HUES6 (cell line): Measurements from ENCODE around the gene HMGN3.
"Not testable (repeated sequence)": the region's sequence is repeated elsewhere in the genome, so short reads cannot be mapped to it uniquely, and the experiment has no call there.

Source experiments
- H3K27ac ChIP-seq: 2 replicates; pipeline ENCODE4 v1.7.0; 2013; ENCODE audit warnings: low read depth, mild to moderate bottlenecking, low read length, inconsistent platforms
- H3K27me3 ChIP-seq: 2 replicates; pipeline ENCODE4 v1.6.1; 2013; ENCODE audit warnings: low read length; ENCODE audit not compliant: control insufficient read depth, insufficient read depth
- H3K36me3 ChIP-seq: 2 replicates; pipeline ENCODE4 v1.6.1; 2013; ENCODE audit warnings: low read length; ENCODE audit not compliant: control insufficient read depth, insufficient read depth
- H3K4me1 ChIP-seq: 2 replicates; pipeline ENCODE4 v1.6.1; 2013; ENCODE audit warnings: low read length; ENCODE audit not compliant: control insufficient read depth, insufficient read depth
- H3K4me3 ChIP-seq: 2 replicates; pipeline ENCODE4 v1.5.1; 2013; ENCODE audit warnings: low read depth, low read length
- H3K9ac ChIP-seq: one replicate; pipeline ENCODE4 v1.6.1; 2013; ENCODE audit warnings: mild to moderate bottlenecking, low read length
- H3K9me3 ChIP-seq: 2 replicates; pipeline ENCODE4 v1.6.1; 2013; ENCODE audit warnings: low read depth, low read length; ENCODE audit not compliant: control insufficient read depth, insufficient read depth

Gene HMGN3

GRCh38 chr6:79255086-79255485, 20.6 kb upstream of the HMGN3 start:
- H3K9me3 ChIP-seq, result peaks cover 14% of the 10 kb centered on the region
- H3K36me3 ChIP-seq, H3K27ac ChIP-seq, H3K4me1 ChIP-seq, H3K9ac ChIP-seq, H3K27me3 ChIP-seq, H3K4me3 ChIP-seq: not testable (repeated sequence)

GRCh38 chr6:79250559-79250958, 16.1 kb upstream of the HMGN3 start:
- H3K27ac ChIP-seq, result no peak overlapping the region
- H3K4me3 ChIP-seq, result no peak overlapping the region
- peaks cover 14% of the 10 kb centered on the region for H3K9me3 ChIP-seq
- no peaks in the 10 kb centered on the region for H3K27me3 ChIP-seq
- H3K4me1 ChIP-seq, result 0 out of 2 replicates have a peak, but pooled peaks cover 2% of the 10 kb centered on the region
- no peaks in the 10 kb centered on the region for H3K36me3 ChIP-seq
- no peak overlapping the region for H3K9ac ChIP-seq

DNA sequence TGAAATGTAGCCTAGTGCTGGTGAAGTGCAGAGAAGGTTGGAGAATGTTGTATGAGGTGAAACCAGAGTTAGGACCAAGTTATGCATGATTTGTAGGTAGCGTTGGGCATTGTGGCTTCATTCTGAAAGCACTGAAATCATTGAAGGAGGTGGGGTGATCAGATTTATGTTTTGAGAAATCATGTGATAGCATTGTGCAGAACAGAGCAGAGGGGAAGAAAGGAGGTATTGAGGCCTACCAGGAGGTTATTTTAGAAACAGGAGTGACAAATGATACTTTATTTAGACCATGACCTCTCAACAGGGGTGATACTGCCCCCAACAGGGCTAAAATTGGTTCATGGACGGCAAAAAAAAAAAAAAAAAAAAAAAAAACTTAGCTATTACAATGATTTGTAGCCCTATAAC, 15.6 kb upstream of the HMGN3 start:
- Histone ChIP-seq H3K27me3 (no peaks in the 10 kb centered on the region), H3K27ac (no peak overlapping the region), H3K36me3 (no peaks in the 10 kb centered on the region), H3K4me1 (0 out of 2 replicates have a peak, but pooled peaks cover 2% of the 10 kb centered on the region), H3K4me3 (no peak overlapping the region), H3K9me3 (peaks cover 14% of the 10 kb centered on the region), H3K9ac (no peak overlapping the region)

DNA sequence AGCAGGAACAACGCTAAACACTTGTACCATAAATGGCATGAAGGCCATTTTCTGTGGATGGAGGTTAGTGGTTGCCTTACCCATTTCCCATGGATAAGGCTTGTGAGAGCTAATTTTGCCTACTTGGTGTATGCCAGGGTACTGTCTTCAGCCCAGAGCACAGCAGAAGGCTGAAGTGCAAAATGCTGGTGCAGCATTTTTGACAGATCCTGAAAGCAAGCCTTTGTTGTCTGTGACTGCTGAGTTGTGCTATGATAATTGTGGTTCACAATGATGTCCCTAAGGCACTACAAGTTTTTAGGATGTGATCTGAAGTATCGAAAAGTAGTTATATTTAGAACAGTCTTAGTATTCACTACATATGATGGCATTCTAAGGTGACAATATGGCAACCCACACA, 14.7 kb upstream of the HMGN3 start:
- H3K36me3 ChIP-seq, result no peaks in the 10 kb centered on the region
- no peak overlapping the region for H3K4me3 ChIP-seq
- no peak overlapping the region for H3K27ac ChIP-seq
- H3K4me1 ChIP-seq, result 0 out of 2 replicates have a peak, but pooled peaks cover 2% of the 10 kb centered on the region
- H3K9ac ChIP-seq, result no peak overlapping the region
- H3K9me3 ChIP-seq, result peaks cover 14% of the 10 kb centered on the region
- no peaks in the 10 kb centered on the region for H3K27me3 ChIP-seq

- H3K9ac ChIP-seq, result no peak overlapping the region
- no peak overlapping the region for H3K4me3 ChIP-seq
- H3K27ac ChIP-seq, result no peak overlapping the region
- peaks cover 14% of the 10 kb centered on the region for H3K9me3 ChIP-seq
- no peaks in the 10 kb centered on the region for H3K36me3 ChIP-seq
- H3K27me3 ChIP-seq, result no peaks in the 10 kb centered on the region
- 0 out of 2 replicates have a peak, but pooled peaks cover 2% of the 10 kb centered on the region for H3K4me1 ChIP-seq
Measured at GRCh38 chr6:79246891-79247290, 12.4 kb upstream of the HMGN3 start.

- peaks cover 4% of the 10 kb centered on the region for H3K9me3 ChIP-seq
- H3K4me3 ChIP-seq, result no peak overlapping the region
- H3K27ac ChIP-seq, result no peak overlapping the region
- H3K9ac ChIP-seq, result no peak overlapping the region
- H3K36me3 ChIP-seq, result no peaks in the 10 kb centered on the region
- H3K4me1 ChIP-seq, result no peaks in the 10 kb centered on the region
- no peaks in the 10 kb centered on the region for H3K27me3 ChIP-seq
Measured at GRCh38 chr6:79241228-79241627, 6.7 kb upstream of the HMGN3 start.

- Histone ChIP-seq H3K27ac (no peak overlapping the region), H3K4me1 (no peaks in the 10 kb centered on the region), H3K27me3 (no peaks in the 10 kb centered on the region), H3K9ac (no peak overlapping the region), H3K36me3 (no peaks in the 10 kb centered on the region), H3K9me3 (no peaks in the 10 kb centered on the region), H3K4me3 (no peak overlapping the region)
Measured at GRCh38 chr6:79240509-79240908, 6.0 kb upstream of the HMGN3 start.

DNA sequence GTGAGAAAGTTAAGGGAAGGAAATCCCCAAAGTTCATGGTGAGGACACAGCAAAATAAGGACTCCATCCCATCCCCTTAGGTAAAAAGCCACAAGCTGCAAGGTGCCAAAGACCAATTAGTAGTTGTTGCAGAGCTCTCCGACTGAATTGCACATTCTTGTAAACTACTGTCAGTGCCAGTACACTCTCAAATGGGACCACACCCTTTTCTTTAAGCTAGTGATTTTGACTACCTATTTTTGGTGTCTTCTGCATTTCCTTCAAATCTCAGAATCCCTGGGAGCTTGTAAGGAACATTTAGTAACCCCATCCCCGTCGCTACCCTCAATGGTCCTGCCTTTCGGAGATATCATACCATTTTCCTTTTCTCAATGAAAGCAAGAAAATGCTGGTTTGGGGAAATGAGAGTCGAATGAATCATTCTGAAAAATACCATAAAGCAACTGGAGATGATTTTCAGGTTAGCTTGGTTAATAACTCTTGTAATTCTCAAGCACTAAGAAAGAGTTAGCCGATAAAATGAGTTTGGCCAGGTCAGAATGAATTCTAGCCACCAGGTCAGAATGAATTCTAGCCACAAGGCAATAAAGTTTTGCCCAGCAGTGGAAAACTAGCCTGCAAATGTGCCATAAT, 5.2 kb upstream of the HMGN3 start:
- no peaks in the 10 kb centered on the region for H3K9me3 ChIP-seq
- no peak overlapping the region for H3K27ac ChIP-seq
- H3K36me3 ChIP-seq, result no peaks in the 10 kb centered on the region
- no peak overlapping the region for H3K4me3 ChIP-seq
- no peaks in the 10 kb centered on the region for H3K4me1 ChIP-seq
- no peak overlapping the region for H3K9ac ChIP-seq
- no peaks in the 10 kb centered on the region for H3K27me3 ChIP-seq

DNA sequence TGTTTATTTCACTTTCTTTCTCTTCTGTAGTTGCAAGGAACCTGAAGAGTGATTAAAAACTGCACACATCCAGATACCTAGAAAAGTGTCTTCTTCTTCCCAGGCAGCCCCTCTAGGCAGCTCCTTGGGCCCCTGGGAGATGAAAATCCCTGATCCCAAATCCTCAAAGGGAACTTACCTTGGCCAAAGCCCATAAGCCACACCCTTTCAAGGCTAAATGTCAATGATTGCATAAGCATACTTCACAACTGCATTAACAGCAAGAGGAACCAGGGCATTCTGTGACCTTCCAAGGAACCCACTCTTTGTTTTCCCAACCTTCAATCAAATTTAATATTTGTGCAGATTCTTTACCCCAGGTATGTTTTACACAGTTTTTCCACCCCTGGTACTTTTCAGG, 4.4 kb upstream of the HMGN3 start:
- H3K36me3 ChIP-seq, result no peaks in the 10 kb centered on the region
- no peak overlapping the region for H3K27ac ChIP-seq
- H3K4me1 ChIP-seq, result no peaks in the 10 kb centered on the region
- H3K9me3 ChIP-seq, result no peaks in the 10 kb centered on the region
- no peaks in the 10 kb centered on the region for H3K27me3 ChIP-seq
- H3K9ac ChIP-seq, result no peak overlapping the region
- no peak overlapping the region for H3K4me3 ChIP-seq

GRCh38 chr6:79236711-79237110, 2.2 kb upstream of the HMGN3 start:
- Histone ChIP-seq H3K27me3 (no peaks in the 10 kb centered on the region), H3K4me1 (peaks cover 10% of the 10 kb centered on the region), H3K36me3 (no peaks in the 10 kb centered on the region; the same call in 1 of the 2 replicates), H3K27ac (no peak overlapping the region), H3K9me3 (no peaks in the 10 kb centered on the region), H3K4me3 (no peak overlapping the region), H3K9ac (no peak overlapping the region)

DNA sequence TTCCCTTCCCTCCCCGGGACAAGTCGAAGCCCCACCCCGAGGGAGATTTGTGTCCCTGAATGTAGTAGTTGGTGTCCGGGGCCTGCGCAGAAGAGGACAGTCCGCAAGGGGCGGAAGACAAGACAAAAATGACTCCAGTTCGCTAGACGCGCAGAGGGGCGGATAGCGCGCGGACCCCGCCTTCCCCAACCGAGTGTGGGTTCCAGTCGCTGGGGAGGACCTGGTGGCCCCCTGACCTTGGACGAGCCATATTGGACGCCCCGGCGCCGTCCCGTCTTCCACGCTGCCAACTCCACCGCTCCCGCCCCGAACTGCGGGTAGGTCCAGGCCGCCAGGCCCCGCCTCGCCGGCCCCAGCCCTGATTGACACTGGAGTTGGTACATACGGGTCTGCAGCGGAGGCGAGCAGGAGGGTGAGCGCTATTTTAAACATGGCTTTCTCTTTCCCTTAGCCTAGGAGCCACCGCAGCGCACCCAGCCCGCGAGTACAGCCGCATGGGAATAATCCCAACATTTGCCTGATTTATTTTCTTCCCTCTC, 802 bp downstream of the HMGN3 start:
- H3K36me3 ChIP-seq, result peaks cover 3% of the 10 kb centered on the region; the same call in 1 of the 2 replicates
- H3K4me1 ChIP-seq, result peaks cover 12% of the 10 kb centered on the region
- peak overlapping the region; percentile 89 for H3K27ac ChIP-seq
- H3K27me3 ChIP-seq, result no peaks in the 10 kb centered on the region
- H3K9ac ChIP-seq, result peak overlapping the region; percentile 90
- H3K9me3 ChIP-seq, result no peaks in the 10 kb centered on the region
- peak overlapping the region; percentile 93 for H3K4me3 ChIP-seq
